ENCODE results near the gene TYMP. TPM values are rescaled to one million over a fixed set of nuclear protein-coding genes. Genes with fewer than 3 reads are reported as not detected.

Gene TYMP
- total and polyA plus RNA-seq, 10 of the 15 experiments (the other 5 are each of a cell fraction or from before 2014, with no cell fraction given), result 0.42 to 57.8 (median 24.6) TPM

- 0 out of 2 replicates have a peak, but pooled peaks have one; percentile 40 for TF ChIP-seq MLLT1 (IDR thresholded peaks at IDR 0.05)
- peak; percentile 46; the same call in 1 of the 2 replicates for TF ChIP-seq NBN (IDR thresholded peaks at IDR 0.05)
- TF ChIP-seq PBX3 (IDR thresholded peaks at IDR 0.05; ENCODE audit: insufficient replicate concordance, low read depth, low read length), result peak; percentile 41
- peak; percentile 70 for TF ChIP-seq RAD21 (IDR thresholded peaks at IDR 0.05; ENCODE audit: insufficient read depth, low read depth, low read length)
- TF ChIP-seq SRF (IDR thresholded peaks at IDR 0.05; ENCODE audit: low read depth in 2 of 2, low read length in 2 of 2), result 0 out of 4 replicates have a peak, but pooled peaks of 1 of the 2 experiments have one; percentile 13
- TF ChIP-seq ZNF217 (IDR thresholded peaks at IDR 0.05), result no peak
- 0 out of 2 replicates have a peak, but pooled peaks have one; percentile 39 for TF ChIP-seq RELB (IDR thresholded peaks at IDR 0.05; ENCODE audit: low read depth)
- peak; percentile 67 for TF ChIP-seq PKNOX1 (IDR thresholded peaks at IDR 0.05)
- peak; percentile 40; the same call in 1 of the 2 replicates for TF ChIP-seq NR2C1 (IDR thresholded peaks at IDR 0.05)
- peak; percentile 54; the same call in 1 of the 2 replicates for TF ChIP-seq POLR2AphosphoS5 (IDR thresholded peaks at IDR 0.05; ENCODE audit: low read length)
- peak; percentile 59; the same call in 1 of the 2 replicates for TF ChIP-seq CHD2 (IDR thresholded peaks at IDR 0.05; ENCODE audit: borderline replicate concordance, low read depth, low read length)
- TF ChIP-seq POU2F2 (IDR thresholded peaks at IDR 0.05; ENCODE audit: borderline replicate concordance, low read depth, low read length), result no peak
- peak; percentile 65 for TF ChIP-seq CREB1 (IDR thresholded peaks at IDR 0.05; ENCODE audit: low read depth)
- peak; percentile 33 for TF ChIP-seq HCFC1 (IDR thresholded peaks at IDR 0.05; ENCODE audit: low read length)
- peak; percentile 85; the same call in 1 of the 2 replicates for TF ChIP-seq RB1 (IDR thresholded peaks at IDR 0.05; ENCODE audit: borderline replicate concordance)
- TF ChIP-seq CREM (IDR thresholded peaks at IDR 0.05; ENCODE audit: low read depth), result peak; percentile 10; the same call in 1 of the 2 replicates
- TF ChIP-seq BHLHE40 (IDR thresholded peaks at IDR 0.05; ENCODE audit: borderline replicate concordance in 1 of 2, low read depth in 2 of 2, low read length in 1 of 2), result peak; percentile 60 to 61
- 0 out of 2 replicates have a peak, but pooled peaks have one; percentile 15 for TF ChIP-seq MAX (IDR thresholded peaks at IDR 0.05; ENCODE audit: low read depth, low read length)
- TF ChIP-seq GATAD2B (conservative IDR thresholded peaks at IDR 0.05; ENCODE audit: low read depth), result no peak; the same call in 1 of the 2 replicates
- TF ChIP-seq HSF1 (IDR thresholded peaks at IDR 0.05; ENCODE audit: low read depth, low read length), result no peak
- TF ChIP-seq SUPT20H (IDR thresholded peaks at IDR 0.05; ENCODE audit: borderline replicate concordance, control insufficient read depth, low read depth, low read length), result no peak
These were observed 33.0 kb upstream of the TYMP start, which contains the start of gene SYCE3 (continued) for GRCh38 chr22:50562523-50563412.
